Activated CD4-positive, alpha-beta T cell treated with anti-CD3 and anti-CD28 coated beads, Interleukin-2, amount 50 U/mL, for 4 hours (primary cell): ENCODE results near the gene ZC2HC1B.
"Not testable (repeated sequence)": the region's sequence is repeated elsewhere in the genome, so short reads cannot be mapped to it uniquely, and the experiment has no call there.

Experiments
- DNase-seq, 2 experiments: peaks; one replicate each; pipeline ENCODE4 v3.0.0-alpha.2; 2020

The ZC2HC1B gene

GRCh38 chr6:143871202-143871730 lies 7.0 kb downstream of the ZC2HC1B start:
- DNase-seq = not testable (repeated sequence)

- no peak for DNase-seq
Observed at GRCh38 chr6:143872201-143872600, 7.9 kb downstream of the ZC2HC1B start.

- not testable (repeated sequence) for DNase-seq
Observed at GRCh38 chr6:143873600-143873999, 9.3 kb downstream of the ZC2HC1B start.

- not testable (repeated sequence) for DNase-seq
Observed at GRCh38 chr6:143874503-143874902, 10.2 kb downstream of the ZC2HC1B start.

GRCh38 chr6:143877584-143878271 lies 13.5 kb downstream of the ZC2HC1B start:
- no peak for DNase-seq

GRCh38 chr6:143878272-143878760 lies 14.0 kb downstream of the ZC2HC1B start:
- no peak for DNase-seq

GRCh38 chr6:143880412-143880811 lies 16.1 kb downstream of the ZC2HC1B start:
- DNase-seq = no peak

GRCh38 chr6:143882401-143882930 lies 18.2 kb downstream of the ZC2HC1B start:
- DNase-seq = no peak

GRCh38 chr6:143884216-143884900 lies 20.1 kb downstream of the ZC2HC1B start:
- DNase-seq = no peak

GRCh38 chr6:143885116-143885515 lies 20.8 kb downstream of the ZC2HC1B start:
- no peak for DNase-seq

GRCh38 chr6:143894655-143895054 lies 30.4 kb downstream of the ZC2HC1B start:
- no peak for DNase-seq

- no peak for DNase-seq
Observed at GRCh38 chr6:143896126-143896860, 32.0 kb downstream of the ZC2HC1B start.

- DNase-seq = no peak
Observed at GRCh38 chr6:143900358-143900757, 36.1 kb downstream of the ZC2HC1B start.

- no peak for DNase-seq
Observed at GRCh38 chr6:143901885-143902750, 37.8 kb downstream of the ZC2HC1B start.

GRCh38 chr6:143902827-143903226 lies 38.6 kb downstream of the ZC2HC1B start:
- no peak for DNase-seq

- DNase-seq = no peak
Observed at GRCh38 chr6:143911028-143911427, 46.8 kb downstream of the ZC2HC1B start.

- DNase-seq = no peak
Observed at GRCh38 chr6:143912671-143913070, 48.4 kb downstream of the ZC2HC1B start.

- not testable (repeated sequence) for DNase-seq
Observed at GRCh38 chr6:143917026-143917425, 52.8 kb downstream of the ZC2HC1B start.

- DNase-seq = no peak
Observed at GRCh38 chr6:143928853-143929252, 64.6 kb downstream of the ZC2HC1B start.

- DNase-seq = no peak
Observed at GRCh38 chr6:143929975-143930374, 65.7 kb downstream of the ZC2HC1B start.

- DNase-seq = no peak
Observed at GRCh38 chr6:143934331-143934730, 70.1 kb downstream of the ZC2HC1B start.

- DNase-seq = no peak
Observed at GRCh38 chr6:143934867-143935266, 70.6 kb downstream of the ZC2HC1B start.
